GM19468 (cell line): ENCODE data around the gene AP1S1.
A peak's percentile ranks its signal among the peaks of the same experiment; 100 is the strongest.
"Not testable (repeated sequence)": the region's sequence is repeated elsewhere in the genome, so short reads cannot be mapped to it uniquely, and the experiment has no call there.

Experiments used
- ATAC-seq: cut with Tn5 transposase; IDR thresholded peaks from one replicate; pipeline ENCODE4 v1.9.1; 2021; ENCODE audit warnings: mild to moderate bottlenecking, moderate library complexity, moderate number of reproducible peaks; ENCODE audit not compliant: unreplicated experiment; ENCODE audit errors: extremely low read depth

AP1S1 gene

GRCh38 chr7:101123703-101124068 lies 30.6 kb upstream of the AP1S1 start:
- ATAC-seq, result no peak

GRCh38 chr7:101124376-101125056 lies 29.8 kb upstream of the AP1S1 start:
- no peak for ATAC-seq

GRCh38 chr7:101125989-101126650 lies 28.2 kb upstream of the AP1S1 start:
- ATAC-seq, result peak; percentile 30

GRCh38 chr7:101126651-101127459 lies 27.4 kb upstream of the AP1S1 start, which contains the start of gene SERPINE1:
SERPINE1 (plus strand) TSS chr7:101127104; CDS start chr7:101128394, 1,290 bp downstream.
- ATAC-seq, result no peak

- ATAC-seq, result no peak
Measured at GRCh38 chr7:101127460-101128039, 26.7 kb upstream of the AP1S1 start.

GRCh38 chr7:101128040-101128834 lies 26.0 kb upstream of the AP1S1 start:
- no peak for ATAC-seq

GRCh38 chr7:101129603-101130117 lies 24.6 kb upstream of the AP1S1 start:
- ATAC-seq, result no peak

- ATAC-seq, result not testable (repeated sequence)
Measured at GRCh38 chr7:101132626-101133600, 21.4 kb upstream of the AP1S1 start.

GRCh38 chr7:101133621-101134398 lies 20.5 kb upstream of the AP1S1 start:
- ATAC-seq, result no peak

GRCh38 chr7:101134399-101134980 lies 19.8 kb upstream of the AP1S1 start:
- ATAC-seq, result no peak

GRCh38 chr7:101137651-101138212 lies 16.5 kb upstream of the AP1S1 start:
- no peak for ATAC-seq

GRCh38 chr7:101138213-101138870 lies 15.9 kb upstream of the AP1S1 start:
- ATAC-seq, result no peak

- no peak for ATAC-seq
Measured at GRCh38 chr7:101140339-101140699, 14.0 kb upstream of the AP1S1 start.

GRCh38 chr7:101140746-101141382 lies 13.4 kb upstream of the AP1S1 start:
- ATAC-seq, result no peak

- ATAC-seq, result no peak
Measured at GRCh38 chr7:101151908-101152651, 2.2 kb upstream of the AP1S1 start.

GRCh38 chr7:101154693-101155102 lies 422 bp downstream of the AP1S1 start:
- ATAC-seq, result no peak
